Activated naive CD8-positive, alpha-beta T cell treated with anti-CD3 and anti-CD28 coated beads, Interleukin-2, amount 50 U/mL, for 16 hours (primary cell): ENCODE results near the gene SACM1L.

ENCODE experiments used
- DNase-seq: peaks from one replicate; pipeline ENCODE4 v3.0.0-alpha.2; 2020; ENCODE audit warnings: low read depth, low spot score

Gene SACM1L, protein sequence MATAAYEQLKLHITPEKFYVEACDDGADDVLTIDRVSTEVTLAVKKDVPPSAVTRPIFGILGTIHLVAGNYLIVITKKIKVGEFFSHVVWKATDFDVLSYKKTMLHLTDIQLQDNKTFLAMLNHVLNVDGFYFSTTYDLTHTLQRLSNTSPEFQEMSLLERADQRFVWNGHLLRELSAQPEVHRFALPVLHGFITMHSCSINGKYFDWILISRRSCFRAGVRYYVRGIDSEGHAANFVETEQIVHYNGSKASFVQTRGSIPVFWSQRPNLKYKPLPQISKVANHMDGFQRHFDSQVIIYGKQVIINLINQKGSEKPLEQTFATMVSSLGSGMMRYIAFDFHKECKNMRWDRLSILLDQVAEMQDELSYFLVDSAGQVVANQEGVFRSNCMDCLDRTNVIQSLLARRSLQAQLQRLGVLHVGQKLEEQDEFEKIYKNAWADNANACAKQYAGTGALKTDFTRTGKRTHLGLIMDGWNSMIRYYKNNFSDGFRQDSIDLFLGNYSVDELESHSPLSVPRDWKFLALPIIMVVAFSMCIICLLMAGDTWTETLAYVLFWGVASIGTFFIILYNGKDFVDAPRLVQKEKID

DNA sequence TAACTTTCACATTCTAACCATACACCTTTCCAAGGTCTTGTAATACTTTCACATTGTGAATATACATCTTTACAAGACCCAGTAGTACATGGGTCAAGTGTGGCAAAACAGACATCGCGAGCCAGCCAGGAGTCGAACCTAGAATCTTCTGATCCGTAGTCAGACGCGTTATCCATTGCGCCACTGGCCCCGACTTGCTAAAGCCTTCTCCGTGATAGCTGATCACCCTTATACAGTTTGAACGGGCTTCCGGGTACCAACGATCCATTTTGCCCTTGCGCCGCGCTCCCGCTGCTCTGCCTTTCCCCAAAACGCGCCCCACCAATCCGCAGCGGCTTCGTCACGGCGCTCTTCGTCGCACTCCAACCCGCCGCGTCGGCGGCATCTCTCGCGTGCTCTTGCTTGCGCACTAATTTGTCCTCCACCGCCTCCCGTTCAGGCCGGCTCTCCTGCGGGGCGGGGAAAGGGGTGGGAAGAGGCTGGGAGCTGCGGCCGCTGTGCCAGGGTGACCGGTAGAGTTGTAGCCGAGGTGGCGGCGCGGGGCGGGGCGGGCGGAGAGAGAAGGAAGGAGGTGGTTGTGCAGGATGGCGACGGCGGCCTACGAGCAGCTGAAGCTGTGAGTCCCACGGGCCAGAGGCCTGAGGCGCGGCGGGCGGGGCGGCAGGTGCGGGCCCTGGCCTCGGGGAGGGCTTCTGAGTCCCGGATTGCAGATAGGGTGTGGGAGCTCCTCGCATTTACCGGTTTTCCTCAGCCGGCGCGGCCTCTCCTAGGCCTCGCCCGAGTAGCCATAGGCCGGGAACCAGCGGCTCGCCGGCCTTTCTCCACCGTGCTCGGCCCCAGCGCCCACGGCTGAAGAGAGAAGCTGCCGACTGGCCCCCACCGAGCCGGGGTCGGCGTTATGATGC is at the start of gene SACM1L:
TSS of gene SACM1L (plus strand) at position 515 of the 905 bp plus-strand sequence. CDS start at position 585, 70 bp downstream.
- peak; percentile 90 for DNase-seq

DNA sequence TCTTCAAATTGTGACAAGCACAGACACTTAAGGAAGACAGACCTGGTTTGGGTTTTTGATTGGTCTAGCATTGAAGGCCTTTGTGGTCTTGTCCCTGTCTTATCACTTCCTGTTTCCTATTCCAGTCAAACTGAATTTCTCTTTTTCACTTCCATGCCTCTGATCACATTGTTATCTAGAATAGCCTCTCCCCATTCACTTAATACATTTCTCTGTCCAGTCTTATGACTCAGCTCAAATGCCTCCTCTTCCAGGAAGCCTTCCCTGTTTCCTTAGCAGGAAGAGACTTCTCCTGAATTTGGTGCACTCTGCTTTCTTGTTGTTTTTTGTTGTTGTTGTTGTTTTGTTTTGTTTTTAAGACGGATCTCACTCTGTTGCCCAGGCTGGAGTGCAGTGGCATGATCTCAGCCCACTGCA is 49.1 kb upstream of the SACM1L start:
- no peak for DNase-seq

DNA sequence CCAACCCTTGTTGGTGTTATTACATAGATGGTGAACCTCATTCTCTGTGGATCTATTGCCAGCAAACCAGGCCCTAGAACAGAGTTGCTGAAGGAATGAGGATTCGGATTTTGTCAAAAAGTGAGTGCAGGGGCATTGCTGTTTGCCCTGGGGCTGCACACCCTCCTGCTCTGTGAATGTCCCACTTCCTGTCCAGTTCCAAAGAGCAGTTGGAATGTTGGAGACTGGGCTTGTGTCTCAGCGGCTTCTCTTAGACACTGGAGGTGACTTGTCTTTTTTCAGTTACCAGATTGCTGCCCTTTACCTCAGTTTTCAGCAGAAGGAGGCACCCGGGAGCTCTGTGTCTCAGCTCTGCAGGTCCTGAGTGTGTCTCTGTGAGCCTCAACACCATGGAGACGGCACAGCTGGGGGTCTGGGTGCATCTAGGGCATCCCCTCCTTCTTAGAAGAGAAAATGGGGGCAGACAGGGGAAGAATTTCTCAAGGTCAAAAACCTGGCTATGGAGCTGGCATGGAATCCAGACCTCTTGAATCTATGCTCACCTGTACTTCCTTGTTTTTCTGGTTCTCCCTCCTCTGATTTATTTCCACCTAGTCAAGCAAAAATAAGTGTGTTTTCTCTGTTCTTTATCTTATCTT is 48.4 kb upstream of the SACM1L start:
- DNase-seq: no peak

DNA sequence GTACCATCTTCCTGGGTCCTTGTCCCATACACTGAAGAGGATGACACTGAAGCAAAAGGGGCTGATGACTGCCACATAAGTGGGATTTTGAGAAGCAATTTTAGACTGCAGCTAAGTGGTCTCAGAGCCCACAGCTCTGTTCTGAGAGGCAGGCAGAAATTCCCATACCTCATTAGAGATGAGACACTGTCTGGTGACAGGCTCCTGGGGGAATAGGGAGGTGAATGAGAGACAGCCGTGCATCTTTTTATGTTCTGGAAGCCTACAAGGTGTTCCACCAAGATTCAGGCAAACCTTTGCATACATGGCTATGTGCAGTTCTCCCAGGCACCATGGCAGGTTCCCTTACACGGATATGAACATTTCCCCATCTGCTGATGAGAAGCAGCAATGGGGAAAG is 47.4 kb upstream of the SACM1L start:
- DNase-seq: no peak

DNA sequence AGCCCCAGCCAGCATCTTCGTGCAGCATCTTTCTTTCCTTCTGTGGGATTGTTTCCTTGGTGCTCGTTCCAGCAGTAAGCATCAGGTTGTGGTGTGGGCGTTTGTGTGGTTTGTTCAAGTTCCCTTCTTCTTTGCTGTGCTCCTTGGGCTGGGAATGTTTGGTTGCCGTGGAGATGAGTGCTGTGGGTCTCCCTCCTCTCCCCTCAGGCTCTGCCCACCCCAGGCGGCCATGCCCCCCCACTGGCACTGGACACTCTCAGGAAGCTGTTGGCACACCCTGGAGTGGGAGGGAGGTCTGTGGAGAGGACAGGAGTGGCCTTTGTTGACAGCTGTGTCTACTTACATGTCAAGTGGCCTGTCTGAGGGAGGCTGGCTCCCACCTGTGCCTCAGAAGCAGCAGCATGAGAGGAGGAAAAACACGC is 46.5 kb upstream of the SACM1L start:
- DNase-seq: no peak

DNA sequence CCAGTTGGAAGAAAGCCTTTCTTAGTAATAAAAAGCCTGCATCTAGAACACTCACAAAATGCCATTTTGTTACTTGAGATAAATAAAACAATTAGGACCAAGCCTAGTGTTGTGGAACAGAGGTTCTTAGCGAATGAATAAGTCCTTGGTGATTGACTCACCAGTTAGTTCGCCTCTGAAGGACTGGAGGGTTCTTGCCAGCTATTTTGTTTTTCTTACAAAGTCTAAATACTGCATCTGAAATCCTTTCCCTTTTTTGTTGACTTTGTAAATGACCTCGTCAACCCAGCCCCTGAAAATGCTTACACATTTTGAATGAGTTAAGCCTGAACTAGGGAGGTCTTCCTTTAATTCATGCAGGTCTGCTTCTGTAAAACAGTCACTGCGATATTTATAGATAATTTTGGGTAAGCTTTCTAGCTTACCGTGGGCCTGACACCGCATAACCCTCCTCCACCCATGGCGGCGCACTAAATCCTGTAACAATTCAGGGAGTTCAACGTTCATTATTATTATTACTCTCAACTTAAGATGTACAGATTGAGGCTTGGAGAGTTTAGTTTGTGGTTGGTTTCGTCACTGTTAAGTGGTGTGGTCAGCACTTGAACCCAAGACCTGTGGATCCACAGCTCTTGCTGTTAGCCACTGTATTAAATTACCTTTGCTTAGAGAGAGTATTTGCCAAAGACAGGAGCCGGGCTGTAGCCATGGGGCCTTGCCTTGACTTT is 45.0 kb upstream of the SACM1L start:
- no peak for DNase-seq

DNA sequence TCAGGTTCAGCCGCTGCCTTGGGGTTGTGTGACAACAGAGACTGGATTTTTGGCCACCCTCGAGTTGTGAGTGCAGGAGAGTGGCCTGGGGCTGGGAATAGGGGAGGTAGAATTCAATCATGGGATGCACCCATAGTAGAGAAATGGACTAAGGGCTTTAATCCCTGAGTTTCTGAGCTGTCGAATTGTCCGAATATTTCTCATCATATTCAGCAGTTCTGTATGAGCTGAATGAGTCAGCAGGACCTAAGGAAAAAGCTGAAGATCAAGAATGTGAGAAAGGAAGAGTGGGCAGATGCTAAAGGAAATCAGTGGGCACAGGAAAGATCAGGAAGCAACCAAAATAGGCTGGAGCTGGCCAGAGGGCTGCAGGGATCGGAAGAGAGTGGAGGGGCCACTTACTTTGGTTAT is 44.4 kb upstream of the SACM1L start:
- no peak for DNase-seq

DNA sequence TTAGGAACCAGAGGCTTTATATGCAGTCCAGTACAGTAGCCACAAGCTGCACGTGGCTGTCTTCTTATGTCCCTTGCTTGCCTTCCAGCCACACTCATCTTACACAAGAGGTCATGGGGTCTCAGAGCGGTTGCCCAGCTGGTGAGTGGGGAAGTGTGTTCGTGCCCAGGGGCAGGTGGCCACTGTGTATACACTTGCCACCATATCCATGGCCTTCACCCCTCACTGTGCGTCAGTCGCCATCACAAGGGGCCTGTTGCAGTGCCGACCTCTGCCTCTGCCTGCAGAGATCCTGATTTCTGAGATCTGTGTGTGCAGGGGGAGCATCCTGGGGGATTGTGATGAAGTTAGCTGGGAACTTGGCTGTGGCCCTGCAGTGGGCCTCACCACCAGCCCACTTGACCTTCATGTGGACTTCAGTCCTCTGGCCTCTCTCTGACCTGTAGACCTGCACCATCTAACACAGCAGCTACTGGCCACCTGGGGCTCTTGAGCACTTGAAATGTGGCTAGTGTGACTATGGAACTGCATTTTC is 43.1 kb upstream of the SACM1L start:
- no peak for DNase-seq

DNA sequence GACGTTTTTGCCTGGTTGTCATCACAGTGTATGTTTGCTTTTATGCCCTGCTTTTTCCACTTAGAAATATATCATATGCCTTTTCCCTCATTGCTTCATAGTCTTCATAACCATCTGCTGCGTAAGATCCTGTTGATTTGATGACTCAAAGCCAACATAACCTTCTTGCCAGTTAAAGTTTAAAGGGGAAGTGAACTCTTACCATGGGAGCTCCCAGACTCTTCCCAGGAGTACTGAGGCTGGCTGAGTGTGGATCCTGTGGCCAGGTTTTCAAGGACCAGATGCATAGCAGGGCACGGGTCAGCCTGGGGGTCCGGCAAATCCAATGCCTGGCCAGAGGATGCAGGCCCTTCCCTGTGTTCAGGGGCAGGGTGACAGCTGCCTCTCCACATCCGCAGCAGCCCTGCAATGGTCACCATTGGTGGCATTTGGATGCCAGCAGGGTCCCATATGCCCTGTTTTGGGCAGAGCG is 42.0 kb upstream of the SACM1L start:
- DNase-seq: no peak

DNA sequence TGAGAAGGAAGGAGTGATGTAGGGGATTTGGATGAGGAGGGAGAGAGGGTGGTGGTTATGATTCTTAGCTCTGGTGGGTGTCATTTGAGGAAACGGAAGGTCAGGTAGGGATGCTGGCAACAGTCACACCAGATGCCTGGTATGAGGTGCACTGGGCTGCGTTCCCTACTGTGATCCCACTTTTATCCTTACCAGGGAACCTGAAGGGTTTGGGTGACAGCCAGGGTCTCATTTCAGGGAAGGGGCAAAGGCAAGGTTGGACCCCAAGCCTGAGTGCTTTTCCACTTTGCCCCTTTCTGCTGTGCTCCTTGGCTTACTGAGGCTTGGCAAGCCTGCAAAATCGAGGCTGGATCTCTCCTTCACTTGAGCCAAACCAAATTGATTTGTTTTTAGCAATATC is 36.0 kb upstream of the SACM1L start:
- DNase-seq: no peak

DNA sequence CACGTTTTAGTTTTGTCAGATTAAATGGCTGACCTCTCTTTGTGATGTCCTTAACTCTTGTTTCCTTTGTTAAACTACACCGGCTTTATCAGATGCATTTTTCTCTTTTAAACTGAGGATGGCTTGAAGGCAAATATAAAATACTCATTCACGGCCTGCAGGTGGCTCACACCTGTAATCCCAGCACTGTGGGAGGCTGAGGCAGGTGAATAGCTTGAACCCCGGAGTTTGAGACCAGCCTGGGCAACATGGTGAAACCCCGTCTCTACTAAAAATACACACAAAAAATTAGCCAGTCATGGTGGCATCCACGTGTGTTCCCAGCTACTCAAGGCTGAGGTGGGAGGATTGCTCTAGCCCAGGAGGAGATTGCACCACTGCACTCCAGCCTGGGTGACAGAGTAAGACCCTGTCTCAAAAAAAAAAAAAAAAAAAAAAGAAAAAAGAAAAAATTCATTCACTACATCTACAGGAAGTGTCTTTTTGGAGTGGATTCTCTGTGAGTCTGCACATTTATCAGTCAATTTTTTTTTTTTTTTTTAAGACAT is 34.7 kb upstream of the SACM1L start:
- DNase-seq: no peak

DNA sequence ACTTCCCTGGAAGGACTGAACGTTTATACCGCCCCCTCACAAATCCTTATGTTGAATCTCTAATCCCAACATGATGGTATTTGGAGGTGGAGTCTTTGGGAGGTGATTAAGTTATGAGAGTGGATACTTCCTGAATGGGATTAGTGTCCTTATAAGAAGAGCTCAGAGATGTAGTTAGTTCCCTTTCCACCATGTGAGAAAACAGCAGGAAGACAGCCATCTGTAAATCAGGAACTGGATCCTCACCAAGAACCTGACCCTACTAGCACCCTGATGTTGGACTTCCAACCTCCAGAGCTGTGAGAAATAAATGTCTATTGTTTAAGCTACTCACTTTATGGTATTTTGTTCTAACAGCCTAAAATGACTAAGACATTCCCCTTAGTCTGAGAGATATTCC is 33.3 kb upstream of the SACM1L start:
- DNase-seq: no peak

DNA sequence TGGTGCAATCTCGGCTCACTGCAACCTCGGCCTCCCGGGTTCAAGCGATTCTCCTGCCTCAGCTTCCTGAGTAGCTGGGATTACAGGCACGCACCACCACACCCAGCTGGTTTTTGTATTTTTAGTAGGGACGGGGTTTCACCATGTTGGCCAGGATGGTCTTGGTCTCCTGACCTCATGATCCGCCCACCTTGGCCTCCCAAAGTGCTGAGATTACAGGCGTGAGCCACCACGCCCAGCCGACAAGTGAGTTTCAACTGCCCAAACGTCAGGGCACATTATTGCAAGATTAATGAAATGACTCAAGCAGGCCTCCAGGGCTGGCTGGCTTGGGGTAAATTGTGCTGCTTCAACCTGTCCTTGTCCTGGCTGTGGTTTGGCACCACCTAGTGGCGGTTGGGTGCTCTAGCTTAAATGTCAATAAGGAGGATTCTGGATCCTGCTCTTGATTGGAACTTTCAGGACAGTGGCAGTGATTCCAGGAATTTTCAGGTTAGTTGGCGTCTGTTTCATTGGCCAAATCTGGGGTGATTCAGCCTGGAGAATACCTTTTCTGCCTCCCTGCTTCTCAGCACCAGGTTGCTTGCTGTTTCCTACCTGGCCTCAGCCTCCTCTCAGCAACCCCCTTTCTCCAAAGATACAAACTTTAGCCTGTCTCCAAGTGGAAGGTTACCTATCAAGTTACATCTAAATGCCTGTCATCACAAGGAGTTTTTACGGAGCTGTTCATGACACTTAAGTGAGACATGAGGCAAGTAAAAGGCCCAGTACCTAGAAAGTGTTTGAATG is 32.4 kb upstream of the SACM1L start:
- DNase-seq: peak; percentile 76

DNA sequence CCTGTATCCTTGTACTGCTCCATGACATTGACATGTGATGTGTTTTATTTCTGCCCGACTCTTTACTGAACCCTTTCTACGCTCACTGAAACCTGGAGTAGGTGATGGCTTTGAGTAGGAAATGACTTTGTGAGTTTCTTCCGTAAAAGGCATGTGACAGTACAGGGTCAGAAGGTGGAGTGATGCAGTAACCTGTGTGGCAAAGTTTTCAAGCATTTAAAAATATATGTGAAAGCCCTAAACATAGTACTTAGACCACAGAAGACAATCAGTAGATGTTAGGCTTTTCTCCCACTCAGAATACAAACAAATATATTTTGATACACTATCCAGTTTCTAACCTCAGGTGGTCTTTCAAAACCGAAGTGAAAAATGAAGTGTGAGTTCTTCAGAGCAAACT is 31.3 kb upstream of the SACM1L start:
- no peak for DNase-seq

DNA sequence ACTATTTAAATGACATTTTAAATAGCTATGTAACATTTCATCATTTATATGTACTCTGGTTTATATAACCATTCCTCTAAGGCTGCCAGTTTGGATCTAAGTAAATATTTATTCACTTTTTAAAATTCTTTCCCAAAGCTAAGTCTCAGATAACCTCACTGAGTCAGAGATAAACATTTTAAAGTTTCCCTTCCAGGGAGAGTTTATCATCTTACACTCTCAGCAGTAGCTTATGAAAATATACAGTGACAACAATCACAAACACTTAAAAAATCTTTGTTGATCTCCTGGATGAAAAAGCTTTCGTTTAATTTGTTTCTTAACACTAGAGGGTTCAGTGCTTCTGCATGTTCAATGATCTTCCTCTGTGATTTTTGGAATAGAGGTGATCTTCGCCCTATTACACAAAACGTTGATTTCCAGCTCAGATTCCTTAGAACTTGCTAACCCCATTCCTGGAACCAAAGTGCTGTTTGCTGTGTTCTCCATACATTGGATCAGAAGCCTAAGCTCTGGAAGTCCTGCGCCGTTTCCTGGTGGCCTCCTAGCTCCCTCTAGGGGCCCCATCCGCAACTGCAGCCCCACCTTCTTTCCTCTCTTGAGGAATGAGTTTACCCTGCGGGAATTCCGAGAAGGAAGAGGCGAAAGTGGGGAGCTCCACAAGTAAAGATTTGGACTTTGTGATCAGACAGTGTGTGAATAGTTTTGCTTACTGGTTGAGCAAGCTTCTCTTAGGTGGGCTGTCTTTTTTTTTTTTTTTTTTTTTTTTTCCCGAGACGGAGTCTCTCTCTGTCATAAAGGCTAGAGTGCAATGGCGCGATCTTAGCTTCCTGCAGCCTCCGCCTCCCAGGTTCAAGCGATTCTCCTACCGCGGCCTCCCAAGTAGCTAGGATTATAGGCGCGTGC is 29.3 kb upstream of the SACM1L start:
- no peak for DNase-seq

DNA sequence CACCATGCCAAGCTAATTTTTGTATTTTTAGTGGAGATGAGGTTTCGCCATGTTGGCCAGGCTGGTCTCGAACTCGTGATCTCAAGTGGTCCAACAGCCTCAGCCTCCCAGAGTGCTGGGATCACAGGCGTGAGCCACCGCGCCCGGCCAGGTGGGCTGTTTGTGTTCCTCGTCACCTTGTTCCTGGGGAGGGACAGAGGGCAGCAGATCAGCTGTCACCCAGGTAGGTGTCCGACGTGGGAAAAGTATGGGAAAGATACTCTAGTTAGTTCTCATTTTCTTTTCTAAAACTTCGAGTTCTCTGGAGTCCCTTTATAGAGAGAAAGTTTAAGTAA is 28.7 kb upstream of the SACM1L start:
- no peak for DNase-seq

DNA sequence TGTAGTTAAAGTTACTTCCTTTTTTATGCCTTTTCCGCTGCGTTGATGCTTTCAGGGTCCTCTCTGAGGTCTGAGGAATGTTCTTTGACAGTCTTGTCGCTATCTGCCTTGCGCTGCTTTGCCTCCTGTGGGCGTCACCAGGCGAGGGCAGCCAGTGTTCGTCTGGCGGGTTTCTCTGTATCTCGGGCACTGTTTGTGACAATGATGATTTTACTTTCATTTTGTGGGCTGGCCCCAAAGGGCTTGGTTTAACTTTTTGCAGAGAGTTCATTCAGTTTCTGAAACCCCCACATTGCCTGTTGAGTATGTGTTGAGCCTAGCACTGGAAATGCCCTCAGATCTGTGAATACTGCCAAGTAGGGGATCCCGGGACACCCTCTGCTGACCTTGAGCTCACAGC is 24.6 kb upstream of the SACM1L start:
- peak; percentile 56 for DNase-seq

DNA sequence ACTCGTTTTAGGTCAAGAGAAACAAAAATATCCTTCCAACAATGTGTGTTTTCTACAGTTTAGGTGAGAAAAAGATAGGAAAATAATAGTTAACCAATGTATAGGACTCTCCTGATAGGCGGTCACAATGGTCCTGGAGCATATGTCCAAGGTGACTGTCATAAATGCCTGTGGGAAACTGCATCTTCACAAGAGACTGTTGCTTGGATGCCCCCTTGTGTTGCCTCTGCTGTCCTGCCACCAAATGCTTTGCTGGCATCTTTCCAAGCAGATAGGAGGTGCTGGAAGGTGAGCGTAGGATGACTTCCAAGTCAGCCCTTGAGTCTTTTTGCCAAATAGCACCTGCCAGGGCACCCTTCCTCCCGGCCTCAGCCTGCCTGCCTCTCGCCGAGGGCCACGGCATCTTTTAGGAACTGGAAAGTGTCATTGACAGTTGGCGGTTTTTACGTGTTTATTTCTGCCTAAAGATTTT is 24.1 kb upstream of the SACM1L start:
- DNase-seq: no peak
